NCI-H748 (cell line): ENCODE data around the gene NEMP2.
"Not testable (repeated sequence)": the region's sequence is repeated elsewhere in the genome, so short reads cannot be mapped to it uniquely, and the experiment has no call there.

Experiments used
- DNase-seq: peaks from one replicate; lab custom pipeline; 2025; ENCODE audit not compliant: unreplicated experiment; lab: John Stamatoyannopoulos, UW

Gene NEMP2

DNA sequence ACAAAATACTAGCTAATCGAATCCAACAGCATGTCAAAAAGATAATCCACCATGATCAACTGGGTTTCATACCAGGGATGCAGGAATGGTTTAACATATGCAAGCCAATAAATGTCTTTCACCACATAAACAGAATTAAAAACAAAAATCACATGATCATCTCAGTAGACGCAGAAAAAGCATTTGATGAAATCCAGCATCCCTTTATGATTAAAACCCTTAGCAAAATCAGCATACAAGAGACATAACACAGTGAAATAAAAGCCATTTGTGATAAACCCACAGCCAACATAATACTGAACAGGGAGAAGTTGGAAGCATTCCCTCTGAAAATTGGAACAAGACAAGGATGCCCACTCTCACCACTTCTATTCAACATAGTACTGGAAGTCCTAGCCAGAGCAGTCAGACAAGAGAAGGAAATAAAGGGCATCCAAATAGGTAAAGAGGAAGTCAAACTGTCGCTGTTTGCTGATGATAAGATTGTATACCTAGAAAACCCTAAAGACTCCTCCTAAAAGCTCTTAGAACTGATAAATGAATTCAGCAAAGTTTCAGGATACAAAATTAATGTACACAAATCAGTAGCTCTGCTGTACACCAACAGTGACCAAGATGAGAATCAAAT, 39.8 kb downstream of the NEMP2 start:
- DNase-seq: not testable (repeated sequence)

DNA sequence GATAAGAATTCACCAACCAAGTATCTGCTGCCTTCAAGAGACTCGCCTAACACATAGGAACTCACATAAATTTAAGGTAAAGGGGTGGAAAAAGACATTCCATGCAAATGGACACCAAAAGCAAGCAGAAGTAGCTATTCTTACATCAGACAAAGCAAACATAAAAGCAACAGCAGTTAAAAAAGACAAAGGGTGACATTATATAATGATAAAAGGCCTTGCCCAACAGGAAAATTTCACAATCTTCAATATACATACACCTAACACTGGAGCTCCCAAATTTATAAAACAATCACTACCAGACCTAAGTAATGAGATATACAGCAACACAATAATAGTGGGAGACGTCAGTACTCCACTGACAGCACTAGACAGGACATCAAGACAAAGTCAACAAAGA, 41.4 kb downstream of the NEMP2 start:
- DNase-seq: peak; percentile 39

DNA sequence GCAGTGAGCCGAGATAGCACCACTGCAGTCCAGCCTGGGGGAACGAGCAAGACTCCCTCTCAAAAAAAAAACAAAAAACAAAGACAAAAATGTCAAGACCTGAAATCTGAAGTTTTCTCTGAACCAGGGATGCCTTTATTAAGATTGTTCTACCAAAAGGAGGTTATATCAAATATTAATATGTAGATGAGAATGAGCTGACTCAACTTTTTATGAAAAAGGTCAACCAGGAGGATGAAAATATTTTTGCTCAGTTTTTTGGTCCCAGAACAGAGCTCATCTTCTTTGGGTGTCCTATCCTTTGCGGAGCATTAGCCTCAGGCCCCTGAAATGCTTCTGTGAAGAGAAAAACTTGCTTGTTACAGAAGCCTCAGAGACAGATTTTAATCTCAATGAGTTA, 44.0 kb downstream of the NEMP2 start:
- no peak for DNase-seq

DNA sequence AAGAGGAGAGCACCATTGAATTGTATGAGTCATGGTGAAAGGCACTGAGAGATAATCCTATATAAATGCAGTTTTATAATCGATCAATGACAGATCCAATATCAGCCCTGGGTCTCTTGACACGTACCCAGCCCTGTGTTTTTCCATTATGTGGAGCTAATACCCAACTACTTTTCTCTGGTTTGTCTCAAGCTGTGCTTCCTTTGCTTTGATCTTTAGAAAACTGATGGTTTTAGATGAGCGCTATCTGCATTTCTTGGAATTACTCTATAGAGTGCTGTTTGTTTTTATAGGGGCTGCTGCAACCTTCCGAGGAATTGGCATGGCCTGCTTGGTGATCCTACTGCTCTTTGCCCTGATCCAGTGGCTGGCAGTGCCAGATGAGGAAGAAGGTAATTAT, 45.0 kb downstream of the NEMP2 start:
- no peak for DNase-seq

DNA sequence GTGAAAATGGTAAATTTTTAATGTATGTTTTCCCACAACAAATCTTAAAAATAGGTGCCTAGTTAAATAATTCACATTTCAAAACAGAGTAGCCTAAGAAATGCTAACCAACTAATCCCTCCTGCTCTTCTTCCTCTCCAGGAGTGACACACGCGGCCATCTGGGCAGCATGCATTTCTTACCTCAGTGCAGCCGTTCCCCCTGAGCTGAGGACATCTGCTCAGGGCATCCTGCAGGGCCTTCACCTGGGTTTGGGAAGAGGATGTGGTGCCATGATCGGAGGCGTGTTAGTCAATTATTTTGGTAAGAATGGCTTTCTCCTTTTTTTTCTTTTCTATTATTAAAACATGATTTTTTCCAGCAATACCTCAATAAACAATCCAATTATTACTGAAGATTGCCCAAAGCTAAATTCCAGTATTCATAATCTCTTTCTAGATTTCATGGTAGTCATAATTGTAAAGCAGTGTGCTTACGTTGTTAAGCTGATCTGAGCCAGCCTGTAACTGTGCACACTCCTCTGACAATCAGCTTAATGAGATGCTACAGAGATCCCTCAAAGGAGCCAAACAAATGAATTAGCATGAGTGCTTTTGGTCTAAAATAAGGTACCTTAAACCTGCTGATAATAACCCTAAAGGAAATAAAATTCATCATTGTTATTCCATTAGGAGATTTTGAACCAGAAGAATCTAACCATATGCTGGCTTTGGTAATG, 45.8 kb downstream of the NEMP2 start:
- DNase-seq: no peak

DNA sequence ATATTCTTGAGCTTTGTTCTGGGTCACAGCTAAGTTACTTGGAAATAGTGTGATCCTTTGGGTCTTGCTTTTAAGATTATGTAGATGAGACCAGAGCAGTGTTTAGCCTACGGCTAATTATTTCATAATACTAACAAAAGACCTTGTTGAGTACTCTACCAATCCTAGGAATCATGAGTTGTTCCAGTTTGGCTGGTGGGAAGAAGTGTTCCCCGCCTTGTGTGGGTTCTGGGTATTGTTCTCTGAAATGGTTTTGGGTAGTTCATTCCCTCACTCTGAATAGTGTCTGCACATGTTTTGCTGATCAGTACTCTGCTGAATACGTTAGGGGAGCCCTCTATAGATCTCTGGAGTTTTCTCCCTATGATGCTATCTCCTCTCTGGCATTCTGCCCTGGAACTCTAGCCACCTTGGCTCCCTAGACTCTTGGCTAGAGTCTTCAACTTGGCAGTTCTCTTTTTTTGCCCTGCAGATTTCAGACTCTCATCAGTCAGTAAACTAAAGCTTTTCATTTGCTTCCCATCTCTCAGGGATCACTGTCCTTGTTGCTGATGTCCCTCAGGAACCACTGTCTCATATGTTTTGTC, 48.4 kb downstream of the NEMP2 start:
- no peak for DNase-seq

DNA sequence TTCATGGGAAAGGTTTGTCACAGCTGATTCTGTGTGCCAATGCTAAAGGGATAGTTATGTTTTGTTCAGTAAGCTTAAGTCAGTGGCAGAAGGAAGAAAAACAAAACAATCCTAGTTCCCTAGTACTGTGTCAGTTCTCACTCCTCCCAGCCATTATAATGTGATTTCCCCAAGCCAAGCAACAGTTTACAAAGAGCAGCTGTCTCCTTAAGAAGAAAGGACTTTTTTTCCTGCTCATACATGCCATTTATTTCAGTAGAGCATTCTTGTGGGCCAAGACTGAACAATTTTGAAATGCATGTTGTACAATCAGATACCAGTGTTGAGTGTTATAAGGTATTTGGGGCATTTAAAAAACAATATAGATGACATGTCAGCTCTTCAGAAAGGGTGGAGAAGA, 52.1 kb downstream of the NEMP2 start:
- no peak for DNase-seq

DNA sequence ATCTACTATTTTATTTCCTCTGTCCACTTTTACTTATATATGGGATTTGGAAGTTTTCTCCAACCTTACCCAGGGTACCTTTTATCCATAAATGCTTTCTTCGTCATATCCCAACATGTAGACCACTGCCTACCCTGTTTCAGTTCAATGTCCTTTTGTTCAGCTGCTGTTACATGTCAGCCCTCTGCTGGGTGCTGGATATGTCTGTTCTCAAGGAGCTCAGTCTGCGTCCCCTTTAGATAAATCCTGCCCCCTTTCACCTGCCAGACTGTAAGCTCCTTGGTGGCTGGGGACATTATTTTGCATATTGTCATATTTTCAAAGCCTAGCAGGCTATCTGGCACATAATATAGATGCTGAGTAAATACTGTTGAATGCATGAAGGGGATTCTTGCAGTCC, 53.2 kb downstream of the NEMP2 start:
- DNase-seq: no peak

DNA sequence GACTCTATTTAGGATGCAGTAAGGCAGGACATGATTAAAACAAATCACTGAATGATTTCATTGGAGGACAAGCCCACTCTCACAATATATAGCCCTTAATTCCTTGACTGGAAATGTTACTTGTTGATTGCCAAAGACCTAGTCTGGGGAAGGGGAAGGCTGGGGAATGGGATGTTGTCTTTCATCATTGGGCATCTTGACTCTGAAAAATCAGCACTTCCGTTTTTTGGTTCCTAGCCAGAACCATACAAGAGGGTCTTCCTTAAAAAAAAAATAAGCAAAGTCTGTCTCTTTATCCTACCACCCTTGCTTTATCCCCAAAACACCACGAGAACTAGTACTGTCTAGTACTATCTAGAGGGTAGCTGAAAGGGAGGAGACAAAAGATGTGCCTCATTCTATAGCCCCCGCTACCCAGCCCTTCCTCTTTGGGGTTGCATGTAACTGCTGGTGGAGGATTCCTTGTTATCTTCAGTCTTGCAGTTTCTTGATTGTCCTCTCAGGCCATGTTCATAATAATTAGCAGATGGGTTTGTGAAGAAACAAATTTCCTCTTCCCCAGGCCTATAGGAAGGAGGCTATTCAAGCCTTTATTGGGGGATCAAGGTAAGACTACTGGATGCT, 55.8 kb downstream of the NEMP2 start:
- no peak for DNase-seq

DNA sequence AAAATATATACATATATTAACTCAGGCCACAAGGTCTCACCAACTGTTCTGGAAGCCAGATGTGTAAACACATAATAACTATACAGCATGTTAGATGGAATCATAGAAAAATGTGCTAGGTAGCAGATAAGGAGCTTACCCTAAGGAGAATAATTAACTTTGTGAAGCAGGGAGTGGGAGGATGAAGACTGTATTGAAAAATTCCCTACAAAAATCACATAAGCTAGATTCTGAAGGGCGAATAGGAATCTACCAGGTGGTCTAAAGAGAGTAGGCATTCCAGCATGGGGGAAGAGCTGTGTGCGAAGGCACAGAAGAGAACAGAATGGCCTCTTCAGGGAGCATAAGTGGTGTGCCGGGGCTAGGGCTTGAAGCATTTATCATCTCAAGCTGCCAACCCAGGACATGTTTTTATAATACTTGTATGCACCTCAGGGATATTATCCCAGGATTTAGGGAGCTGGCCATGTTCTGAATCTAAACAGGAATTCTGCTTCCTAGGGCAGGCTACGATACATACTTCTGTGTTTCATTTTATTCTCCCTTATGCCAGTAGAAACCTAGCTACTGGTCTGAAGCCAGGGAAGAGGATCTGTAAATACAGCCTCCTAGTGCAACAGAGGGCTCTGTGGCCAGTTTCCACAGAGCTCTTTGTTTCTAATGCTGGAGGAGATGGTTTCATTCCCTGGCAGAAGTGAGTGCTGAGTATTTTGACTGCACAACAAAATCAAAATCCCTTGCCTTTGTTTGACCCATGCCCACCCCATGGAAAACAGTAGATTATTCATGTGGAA, 56.7 kb downstream of the NEMP2 start:
- peak; percentile 24 for DNase-seq

DNA sequence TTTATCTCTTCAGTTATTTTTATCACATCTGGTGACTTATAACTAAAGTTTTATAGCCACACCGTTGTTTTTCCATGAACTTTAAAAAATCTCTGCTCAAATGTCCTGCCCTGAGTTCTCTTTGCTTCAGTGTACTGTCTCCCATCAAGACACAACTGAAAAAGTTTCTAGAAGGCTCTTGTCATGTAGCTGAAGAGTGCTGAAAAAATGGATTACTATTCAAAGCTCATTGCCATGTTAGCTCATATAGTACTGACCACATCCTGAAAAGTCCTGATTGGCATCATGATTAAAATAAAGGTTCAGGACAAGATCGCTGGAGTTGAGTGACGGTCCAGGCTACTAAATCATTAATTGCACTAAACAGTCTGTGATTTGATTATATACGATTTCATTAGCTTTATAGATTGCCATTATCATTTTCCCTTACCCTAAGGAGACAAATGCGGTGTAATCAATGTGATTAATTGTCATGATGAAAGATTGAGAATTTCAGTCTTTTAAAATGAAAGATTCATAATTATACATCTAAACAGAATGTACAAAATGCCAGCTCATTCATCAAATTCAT, 64.2 kb downstream of the NEMP2 start:
- DNase-seq: peak; percentile 30

DNA sequence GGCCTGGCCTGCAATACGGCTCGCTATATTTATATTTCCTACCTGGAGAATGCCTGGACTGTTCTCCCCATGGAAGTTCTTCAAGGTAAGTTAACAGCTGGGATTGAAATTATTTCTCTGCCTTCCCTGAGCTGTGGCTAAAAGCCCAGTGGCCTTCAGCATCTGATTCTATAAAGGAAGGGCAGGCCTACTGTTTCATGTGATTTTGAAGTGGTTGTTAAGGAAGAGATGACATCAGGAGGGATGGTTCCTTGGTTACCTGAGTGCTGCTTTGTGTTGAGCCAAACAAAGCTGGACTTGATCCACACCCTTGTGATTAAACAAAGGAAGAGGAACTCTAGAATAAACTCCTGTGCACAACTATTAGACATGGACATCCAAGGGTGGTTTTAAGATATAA, 64.8 kb downstream of the NEMP2 start:
- DNase-seq: peak; percentile 100

DNA sequence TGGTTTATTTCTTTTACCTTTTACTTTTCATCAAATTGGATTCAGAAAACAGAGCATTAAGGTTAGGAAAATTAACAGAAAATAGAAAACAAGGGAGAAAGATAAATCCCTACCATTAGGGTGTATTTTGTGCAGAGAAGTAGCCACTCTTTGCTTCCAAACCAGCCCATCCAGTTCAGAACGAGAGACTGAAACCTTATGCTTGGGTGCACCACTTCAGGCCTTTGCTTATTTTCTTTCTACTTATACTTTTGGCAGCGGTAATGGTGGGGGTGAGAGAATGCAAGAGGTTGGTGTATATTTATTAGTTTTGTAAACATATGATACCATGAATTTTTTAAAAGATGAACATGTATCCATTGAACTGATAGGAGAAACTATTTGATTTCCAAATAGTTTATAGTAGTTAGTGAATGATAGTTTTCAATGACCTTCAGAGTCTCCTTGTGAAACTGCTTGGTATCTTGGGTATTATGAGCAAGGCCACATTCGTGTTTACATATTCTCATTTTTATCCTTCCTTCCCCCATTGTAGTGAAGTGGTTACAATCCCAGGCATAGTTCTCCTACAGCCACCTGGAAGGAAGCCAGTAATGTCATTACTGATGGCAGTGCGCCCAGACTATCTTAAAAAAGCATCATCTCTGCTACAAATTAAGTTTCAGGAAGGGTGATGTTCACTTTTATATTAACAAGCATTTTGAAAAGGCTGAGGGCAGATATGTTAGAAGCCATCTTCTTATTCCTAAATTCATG, 65.5 kb downstream of the NEMP2 start:
- peak; percentile 98 for DNase-seq

DNA sequence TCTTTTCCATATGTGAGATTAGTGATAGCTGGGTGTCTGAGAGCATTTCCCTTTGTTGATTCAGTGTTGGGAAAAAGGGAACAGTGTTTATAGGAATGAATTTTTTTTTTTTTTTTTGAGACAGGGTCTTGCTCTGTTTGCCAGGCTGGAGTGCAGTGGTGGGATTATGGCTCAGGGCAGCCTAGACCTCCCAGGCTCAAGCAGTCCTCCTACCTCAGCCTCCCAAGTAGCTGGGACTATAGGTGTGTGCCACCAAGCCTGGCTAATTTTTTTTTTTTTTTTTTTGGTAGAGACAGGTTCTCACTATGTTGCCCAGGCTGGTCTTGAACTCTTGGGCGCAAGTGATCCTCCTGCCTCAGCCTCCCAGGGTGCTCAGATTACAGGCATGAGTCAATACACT, 66.2 kb downstream of the NEMP2 start:
- DNase-seq: not testable (repeated sequence)

DNA sequence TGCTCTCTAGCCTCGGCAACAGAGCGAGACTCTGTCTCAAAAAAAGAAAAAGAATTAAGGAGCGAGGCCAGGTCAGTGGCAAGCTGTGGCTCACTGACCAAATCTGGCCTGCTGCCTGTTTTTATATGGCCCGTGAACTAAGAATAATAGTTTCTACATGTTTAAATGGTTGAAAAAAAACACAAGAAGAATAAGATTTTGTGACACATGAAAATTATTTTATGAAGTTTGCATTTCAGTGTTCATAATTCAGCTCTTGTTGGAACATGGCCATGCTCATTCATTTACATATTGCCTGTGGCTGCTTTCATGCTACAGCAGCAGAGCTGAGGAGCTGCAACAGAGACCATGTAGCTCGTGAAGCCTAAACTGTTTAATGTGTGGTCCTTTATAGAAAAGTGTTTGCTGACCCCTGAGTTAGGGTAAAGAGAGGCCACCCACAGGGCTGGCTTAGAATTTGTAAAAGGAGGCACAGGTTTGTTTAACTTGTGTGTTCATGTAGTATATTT, 66.9 kb downstream of the NEMP2 start:
- peak; percentile 89 for DNase-seq

DNA sequence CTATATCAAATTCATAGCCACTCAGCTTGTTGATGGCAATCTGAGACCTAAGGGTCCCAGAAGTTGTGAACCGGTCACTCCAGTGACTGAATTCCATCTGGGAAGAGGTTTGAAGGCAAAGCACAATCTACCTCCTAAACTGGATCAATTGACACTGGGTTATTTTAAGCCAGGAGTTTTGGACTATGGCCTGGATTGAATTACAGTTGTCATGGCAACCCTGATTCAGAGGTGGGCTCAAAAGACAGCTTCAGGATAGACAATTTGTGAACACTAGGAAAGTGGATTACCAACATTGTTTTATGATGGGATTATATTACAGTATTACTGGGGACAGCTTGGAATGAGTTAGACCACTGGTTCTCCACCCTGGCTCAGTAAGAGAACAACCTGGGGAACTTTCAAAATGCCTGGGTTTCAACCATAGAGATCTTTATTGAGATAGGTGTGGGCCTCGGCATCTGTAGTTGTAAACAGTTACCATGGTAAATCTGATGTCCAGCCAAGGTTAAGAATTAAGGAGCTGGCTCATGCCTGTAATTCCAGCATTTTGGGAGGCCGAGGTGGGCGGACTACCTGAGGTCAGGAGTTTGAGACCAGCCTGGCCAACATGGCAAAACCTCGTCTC, 67.6 kb downstream of the NEMP2 start:
- peak; percentile 96 for DNase-seq

DNA sequence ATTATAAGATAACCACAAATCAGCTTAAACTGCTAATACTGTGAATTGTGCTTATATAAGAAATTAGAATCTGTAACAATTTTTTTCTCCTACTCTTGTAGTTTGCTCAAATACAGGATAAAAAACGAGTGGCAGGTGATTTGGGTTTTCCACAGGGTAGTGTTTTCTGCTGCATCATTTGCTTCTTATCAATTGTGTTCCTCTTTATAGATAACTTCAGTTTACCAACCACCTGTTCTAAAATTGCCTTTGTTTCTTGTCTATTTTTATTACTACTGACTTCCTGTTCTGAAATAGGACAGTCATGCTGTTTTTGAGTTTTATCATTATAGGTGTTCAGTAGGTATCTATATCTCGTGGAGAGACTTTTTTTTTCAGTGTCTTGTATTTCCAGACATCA, 69.5 kb downstream of the NEMP2 start:
- no peak for DNase-seq

DNA sequence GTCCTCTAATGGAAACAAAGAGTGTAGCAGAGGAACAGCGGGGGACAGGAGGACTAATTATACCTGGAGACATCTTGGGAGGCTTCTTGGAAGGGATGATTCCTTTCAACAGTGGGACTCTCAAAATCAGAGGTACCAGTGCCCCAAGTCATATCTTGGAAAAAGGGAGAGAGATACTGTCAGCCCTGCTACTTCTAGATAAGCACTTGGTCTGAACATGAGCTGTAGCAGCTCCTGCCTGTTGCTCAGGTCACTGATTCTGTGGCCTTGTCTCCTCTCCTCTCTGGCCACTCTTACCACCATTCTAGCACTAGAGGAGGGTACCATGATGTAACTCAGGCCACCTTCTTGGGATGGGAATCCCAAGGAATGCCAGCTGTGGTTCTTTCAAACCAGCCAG, 71.9 kb downstream of the NEMP2 start:
- DNase-seq: no peak

DNA sequence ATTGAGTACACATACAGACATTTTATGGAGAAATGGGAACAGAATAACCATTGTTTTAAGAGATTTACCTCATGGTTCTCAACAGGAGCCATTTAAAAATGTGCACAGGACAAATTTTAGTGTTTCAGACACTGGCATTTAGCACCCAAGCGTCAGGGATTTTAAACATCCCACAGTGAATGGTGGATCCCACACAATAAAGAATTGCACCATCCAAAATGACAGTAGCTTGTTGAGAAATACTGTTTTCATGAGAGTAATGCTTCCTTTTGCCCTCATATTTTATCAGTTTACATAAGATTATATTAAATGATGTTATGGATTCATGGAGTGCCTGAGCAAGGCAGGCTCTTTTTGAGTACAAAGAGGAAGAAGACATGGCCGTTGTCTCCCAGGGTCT, 72.3 kb downstream of the NEMP2 start:
- DNase-seq: no peak

DNA sequence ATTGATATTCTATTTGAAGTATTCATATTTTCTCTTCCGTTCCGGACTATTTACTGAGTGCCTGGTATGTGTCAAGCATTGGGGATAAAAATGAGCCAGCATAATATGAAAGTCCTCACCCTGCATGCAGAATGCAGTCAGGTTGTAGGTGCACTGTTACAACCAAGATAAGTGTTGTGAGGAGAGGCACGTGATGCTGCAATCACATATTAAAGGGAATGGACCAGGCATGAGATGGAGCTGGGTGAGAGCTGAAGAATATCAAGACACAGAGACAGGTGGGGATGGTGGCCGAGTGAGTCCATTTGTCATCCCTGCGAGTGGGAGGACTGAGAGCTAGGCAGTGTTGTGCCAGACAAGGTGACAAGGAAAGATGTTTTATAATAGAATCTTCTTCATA, 74.0 kb downstream of the NEMP2 start:
- no peak for DNase-seq
